Activated CD8-positive, alpha-beta memory T cell treated with anti-CD3 and anti-CD28 coated beads for 1 hour (primary cell): Measurements from ENCODE around the gene DMRT1.

Source experiments
- DNase-seq, 2 donors: peaks; one replicate each; pipeline ENCODE4 v3.0.0-alpha.2; 2020; ENCODE audit warnings: low read depth in 1 of 2; ENCODE audit errors: extremely low read depth in 1 of 2

DMRT1 gene

GRCh38 chr9:920927-921326 lies 79.4 kb downstream of the DMRT1 start:
- DNase-seq = no peak

DNA sequence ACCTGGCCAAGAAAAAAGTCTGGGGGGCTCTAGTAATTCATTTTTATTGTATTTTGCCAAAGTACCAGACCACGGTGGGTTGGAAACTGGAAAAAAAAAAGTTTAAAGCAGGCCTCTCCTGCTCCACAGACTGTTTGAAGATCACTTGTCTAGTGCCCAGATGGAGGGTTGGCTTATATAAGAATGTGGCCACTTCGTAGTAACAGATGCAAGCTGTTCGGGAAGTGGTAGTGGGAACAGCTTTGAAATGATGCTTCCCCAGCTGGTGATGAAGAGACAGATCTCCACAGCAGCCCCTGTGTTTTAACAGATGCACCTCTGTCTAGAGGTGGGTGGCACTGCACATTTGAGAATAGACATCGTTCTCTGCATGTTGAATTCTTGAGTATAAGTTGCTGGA lies 80.7 kb downstream of the DMRT1 start:
- DNase-seq = no peak

DNA sequence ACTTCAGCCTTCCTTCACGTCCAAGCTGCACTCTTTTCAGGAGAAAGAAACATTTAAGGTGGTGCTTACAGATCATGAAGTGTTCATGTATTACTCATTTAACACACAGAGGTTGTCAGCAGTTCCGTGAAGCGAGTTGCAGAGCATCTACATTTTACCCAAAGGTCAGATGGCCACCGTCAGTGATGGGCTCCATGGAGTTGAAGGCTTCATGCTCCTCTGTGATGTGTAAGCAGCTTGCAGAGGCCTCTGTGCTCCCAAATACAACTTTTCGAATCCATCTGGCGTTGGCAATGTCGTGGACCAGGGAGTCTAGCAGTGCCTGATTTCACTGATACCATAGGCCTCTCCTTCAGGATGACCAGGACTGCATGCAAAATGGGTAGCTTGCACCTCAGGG lies 81.2 kb downstream of the DMRT1 start:
- DNase-seq = no peak

DNA sequence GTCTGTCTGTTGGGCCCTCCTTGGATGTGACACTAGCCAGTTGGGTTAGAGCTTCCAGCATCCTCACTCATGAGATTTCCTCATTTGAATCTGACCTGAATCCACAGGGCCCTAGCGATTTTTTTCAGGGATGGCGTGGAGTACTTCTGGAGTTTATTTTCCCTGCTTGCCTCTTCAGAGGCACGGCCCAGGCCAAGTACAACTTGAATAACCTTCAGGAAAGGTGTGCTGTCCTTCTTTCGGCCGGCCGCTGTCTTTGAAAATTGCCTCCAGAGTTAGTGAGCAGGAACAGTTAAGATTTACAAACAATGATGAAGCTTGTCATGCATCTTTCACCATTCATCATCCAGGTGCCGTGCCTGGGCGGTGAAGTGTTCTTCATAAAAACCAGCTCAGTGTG lies 85.5 kb downstream of the DMRT1 start:
- DNase-seq = no peak

DNA sequence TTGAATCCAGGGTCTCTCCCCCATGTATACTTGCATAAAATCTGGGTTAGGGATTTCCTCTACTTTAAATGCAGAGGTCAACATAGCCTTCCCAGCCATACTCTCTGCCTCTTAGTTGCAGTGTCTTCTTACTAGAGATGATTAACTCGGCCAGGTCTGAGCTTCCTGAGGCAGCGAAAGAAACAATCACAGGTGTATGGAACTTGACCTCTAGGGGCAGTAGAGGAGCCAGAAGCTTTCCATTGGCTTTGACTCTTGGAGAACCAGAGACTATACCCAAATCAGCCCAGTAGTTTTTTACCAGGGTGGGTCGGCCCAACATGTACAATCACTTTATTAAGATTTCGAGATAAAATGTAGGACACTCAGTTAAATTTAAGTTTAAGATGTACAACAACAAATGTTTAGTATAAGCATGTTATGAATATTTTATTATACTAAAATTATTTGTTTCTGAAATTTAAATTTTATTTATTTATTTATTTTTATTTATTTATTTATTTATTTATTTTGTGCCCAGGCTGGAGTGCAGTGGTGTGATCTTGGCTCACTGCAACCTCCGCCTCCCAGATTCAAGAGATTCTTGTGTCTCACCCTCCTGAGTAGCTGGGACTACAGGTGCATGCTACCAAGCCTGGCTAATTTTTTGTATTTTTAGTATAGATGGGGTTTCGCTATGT lies 87.0 kb downstream of the DMRT1 start:
- no peak for DNase-seq

DNA sequence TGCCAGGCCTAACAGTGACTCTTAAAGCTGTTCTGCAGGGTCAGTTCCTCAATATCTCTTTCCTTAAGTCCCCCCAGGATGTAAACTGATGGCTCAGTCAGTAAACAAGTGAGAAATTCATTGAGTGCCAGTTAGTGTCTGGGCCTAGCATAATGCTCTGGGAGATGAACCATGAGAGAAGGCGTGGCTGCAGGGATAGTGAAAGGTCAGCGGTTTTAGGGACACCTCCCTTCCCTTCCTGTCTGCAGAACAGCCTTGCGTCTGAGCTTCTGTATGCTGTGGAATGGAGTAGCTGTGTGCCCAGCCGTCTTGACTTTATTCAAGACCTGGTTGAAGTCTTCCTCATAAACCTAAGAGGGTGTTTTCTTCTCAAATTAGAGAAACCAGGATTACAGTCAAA lies 88.2 kb downstream of the DMRT1 start:
- DNase-seq = no peak

DNA sequence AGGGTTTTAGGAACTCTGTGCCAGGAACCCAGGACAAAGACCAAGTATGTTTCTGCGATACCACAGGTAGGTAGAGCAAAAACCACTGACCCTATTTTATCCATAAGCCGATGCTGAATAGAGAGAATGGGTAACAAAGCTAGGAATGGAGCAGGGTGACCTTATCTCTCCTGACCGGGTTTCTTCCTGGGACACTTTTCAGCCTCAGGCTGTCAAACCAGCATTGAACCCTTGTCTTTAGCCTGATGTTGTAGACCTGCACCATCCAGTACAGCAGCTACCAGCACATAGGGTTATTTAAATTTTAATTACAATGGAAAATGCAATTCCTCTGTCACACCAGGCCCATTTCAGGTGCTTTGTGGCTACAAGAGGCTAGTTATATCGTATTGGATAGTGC lies 91.9 kb downstream of the DMRT1 start:
- no peak for DNase-seq

- no peak for DNase-seq
Measured at GRCh38 chr9:935348-935965, 94.0 kb downstream of the DMRT1 start.

DNA sequence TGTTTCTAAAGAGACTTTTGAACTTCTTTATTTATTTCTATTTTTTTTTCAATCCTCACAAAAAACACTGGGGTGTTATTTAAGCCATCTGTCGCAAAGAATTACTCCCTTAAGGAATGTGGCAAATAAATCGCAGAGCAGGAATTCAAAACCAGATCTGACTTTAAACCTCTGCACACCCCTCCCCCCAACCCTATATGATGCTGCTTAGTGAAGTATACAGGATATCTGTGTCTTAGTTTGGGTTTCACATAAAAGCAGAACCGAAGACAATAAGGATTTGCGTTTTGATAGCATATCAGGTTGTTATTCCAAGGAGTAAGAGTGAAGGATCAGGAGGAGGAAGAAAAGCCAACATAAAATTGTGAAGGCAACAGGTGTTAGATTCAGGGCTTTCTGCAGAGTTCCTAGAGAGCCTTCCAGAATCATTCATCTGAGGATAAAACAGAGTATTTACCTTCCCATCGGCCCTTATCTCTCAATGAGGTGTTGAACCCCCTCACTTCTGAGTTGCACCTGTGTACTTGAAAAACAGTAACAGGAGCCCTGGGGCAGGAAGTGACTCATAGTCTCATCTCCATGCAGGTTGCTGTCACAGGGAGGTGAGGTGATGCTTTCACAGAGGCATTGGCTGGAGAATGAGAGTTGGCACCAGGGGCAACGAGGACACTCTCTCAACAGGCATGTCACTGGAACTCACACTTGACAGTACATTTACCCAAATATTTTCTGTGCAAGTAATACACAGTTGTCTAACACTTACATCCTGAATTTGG lies 101.5 kb downstream of the DMRT1 start:
- DNase-seq = no peak

GRCh38 chr9:947985-948384 lies 106.5 kb downstream of the DMRT1 start:
- no peak for DNase-seq

GRCh38 chr9:948497-948896 lies 107.0 kb downstream of the DMRT1 start:
- DNase-seq = no peak

GRCh38 chr9:950139-950538 lies 108.6 kb downstream of the DMRT1 start:
- DNase-seq = no peak

GRCh38 chr9:952546-952945 lies 111.0 kb downstream of the DMRT1 start:
- no peak for DNase-seq

- DNase-seq = no peak
Measured at GRCh38 chr9:959105-959504, 117.6 kb downstream of the DMRT1 start.

DNA sequence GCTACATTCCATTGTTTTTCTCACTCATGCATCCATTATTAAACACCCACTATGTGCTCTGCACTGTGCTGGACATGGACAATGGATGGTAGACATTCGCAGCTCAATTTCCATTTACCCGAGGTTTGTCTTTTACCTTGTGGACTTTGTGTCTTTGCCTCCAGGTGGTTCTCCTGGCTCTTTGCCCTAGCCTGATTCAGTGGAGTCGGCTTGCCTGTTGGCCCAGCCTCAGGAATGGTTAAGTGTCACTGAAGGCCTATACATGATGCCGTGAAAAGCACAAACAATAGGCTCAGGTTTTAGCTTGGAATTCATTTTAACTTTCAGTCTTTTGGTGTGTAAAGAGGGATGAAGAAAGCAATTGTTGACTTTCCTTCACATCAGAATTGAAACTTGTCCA lies 118.4 kb downstream of the DMRT1 start:
- no peak for DNase-seq

GRCh38 chr9:962023-962422 lies 120.5 kb downstream of the DMRT1 start:
- no peak for DNase-seq

- DNase-seq = no peak
Measured at GRCh38 chr9:965497-965896, 124.0 kb downstream of the DMRT1 start.

- DNase-seq = no peak
Measured at GRCh38 chr9:966870-967269, 125.4 kb downstream of the DMRT1 start.

- DNase-seq = no peak
Measured at GRCh38 chr9:967436-967835, 125.9 kb downstream of the DMRT1 start.

- no peak for DNase-seq
Measured at GRCh38 chr9:967903-968641, 126.6 kb downstream of the DMRT1 start.

DNA sequence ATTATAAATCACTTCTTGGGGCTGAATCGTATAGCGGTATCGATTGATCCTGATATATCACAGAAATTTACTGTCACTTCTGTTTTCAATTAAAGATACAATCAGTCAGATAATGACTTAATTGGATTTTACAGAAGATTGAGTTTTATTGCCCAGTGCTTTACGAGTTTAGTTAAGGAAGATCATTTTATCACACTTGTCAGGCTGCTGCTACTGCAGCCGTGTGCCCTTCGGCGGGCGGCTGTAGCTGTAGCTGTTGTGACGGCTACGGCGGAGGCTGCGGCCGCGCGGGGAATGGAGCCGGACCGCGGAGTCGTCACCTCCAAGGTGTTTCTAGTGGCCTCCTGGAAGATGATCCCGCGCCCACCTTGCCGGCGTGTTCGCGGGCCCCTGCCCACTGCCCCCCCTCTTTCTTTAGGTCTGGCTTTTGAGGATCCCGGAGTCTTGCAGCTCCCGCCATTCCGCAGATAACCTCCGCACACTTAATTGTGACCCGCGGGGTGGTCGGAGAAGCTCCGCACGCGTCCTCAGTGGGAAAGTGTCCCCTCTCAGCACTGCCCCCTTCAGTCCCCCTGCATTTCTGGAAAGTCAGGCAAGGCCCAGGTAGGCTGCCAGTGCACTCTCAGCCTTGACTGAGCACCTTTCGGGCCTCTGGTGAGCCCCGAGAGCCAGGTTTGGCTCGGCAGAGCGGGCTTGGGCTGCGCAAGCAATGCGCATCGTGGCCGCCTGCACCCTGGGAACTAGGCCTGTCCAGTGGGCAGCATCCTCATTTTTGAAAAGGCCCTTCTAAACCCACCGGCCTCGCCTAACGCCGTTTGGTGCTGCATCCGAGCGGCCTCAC lies 128.0 kb downstream of the DMRT1 start:
- no peak for DNase-seq
